NCI-H226 (cell line): ENCODE results near the gene SEMA3G.

Experiments
- DNase-seq: peaks from one replicate; pipeline ENCODE4 v3.0.0-alpha.2; 2015

Gene SEMA3G

DNA sequence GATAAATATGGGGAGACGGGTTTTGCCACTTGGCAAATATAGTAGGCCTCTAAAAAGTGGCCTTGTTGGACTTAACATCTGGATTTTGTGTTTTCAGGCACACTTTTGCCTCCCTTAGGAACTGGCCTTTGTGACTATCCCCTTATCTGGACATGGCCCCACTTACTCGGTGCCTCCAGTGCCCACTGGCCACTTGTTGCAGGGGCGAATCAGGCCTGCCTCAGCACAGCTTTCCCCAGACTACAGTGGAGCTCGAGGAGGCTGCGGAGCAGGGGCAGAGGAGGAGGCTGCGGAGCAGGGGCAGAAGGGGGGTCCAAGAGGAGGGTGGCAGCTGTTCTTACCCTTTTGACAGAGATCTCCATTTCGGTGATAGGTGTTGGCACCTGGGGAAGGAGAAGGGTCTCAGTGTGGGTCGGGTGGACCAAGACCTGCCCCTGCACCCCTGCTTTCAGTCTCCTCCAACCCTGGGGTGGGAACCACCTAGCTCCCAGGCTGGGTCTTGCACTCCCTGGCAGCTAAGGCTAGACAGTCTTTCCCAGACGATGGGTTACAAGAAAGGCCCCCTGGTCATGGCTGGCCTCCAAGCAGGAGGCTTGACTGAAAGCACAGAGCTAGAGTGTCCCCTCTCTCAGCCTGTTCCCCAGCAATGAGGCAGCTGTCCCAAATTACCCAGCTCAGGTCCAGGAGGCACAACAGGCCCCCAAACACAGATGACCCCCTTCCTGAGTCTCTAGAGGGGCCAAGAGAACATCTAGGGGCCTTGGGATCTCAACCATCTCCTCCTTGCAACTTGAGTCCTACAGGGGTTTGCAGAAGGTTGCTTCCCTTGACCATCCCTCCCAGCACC is 6.1 kb downstream of the SEMA3G start:
- no peak for DNase-seq

DNA sequence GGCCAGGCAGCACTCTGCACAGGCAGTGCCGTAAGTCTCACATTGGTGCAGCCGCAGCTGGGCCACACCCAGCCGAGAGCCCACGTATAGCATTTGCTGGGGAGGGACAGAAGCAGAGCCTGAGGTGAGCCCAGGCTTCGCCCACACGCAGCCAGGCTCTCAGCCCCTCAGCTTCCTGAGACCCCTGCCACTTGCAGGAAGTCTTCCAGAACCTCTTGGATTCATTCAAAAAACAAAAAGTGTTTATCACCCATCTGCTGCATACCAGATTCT is 6.9 kb downstream of the SEMA3G start:
- no peak for DNase-seq

GRCh38 chr3:52437326-52438103 is 7.4 kb downstream of the SEMA3G start:
- no peak for DNase-seq

- no peak for DNase-seq
Measured at GRCh38 chr3:52436500-52437149, 8.3 kb downstream of the SEMA3G start.

DNA sequence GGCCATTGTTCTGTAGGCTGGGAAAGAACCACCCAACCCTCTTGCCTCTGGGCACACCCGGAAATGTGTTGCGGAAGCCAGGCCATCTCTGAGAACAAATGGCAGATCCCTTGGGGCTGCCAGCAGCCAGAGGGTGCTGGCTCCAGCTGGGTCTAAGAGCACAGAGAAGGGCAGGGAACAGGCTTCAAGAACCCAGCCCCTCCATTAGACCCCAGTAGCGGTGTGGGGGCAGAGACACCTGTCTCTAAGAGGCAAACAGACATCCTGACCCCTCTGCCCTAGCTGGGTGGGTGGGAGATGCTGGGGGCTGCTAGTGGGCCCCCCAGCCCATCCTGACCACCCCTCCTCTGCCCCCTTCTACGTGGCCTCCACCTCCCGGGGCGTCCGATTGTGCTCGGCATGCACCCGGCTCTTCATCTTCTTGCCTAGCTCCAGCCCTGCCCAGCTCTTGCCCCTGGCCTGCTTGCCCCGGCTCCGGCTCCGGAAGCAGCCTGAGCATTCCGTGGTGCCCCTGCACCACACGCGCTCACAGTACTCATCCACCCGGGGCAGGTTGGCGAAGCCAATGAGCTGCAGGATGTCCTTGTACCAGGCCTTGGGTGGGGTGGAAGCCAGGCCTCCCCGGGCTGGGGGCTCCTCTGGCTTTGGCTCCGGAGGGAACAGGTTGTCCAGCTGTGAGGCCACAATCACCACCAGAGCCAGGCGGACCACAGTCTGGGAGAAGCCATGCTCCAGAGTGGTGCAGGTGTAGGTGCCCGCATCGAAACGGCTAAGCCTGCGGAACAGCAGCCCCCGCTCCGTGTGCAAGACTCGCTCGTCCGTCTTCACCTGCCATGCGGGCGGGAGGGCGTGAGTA is 9.4 kb downstream of the SEMA3G start:
- DNase-seq: no peak

DNA sequence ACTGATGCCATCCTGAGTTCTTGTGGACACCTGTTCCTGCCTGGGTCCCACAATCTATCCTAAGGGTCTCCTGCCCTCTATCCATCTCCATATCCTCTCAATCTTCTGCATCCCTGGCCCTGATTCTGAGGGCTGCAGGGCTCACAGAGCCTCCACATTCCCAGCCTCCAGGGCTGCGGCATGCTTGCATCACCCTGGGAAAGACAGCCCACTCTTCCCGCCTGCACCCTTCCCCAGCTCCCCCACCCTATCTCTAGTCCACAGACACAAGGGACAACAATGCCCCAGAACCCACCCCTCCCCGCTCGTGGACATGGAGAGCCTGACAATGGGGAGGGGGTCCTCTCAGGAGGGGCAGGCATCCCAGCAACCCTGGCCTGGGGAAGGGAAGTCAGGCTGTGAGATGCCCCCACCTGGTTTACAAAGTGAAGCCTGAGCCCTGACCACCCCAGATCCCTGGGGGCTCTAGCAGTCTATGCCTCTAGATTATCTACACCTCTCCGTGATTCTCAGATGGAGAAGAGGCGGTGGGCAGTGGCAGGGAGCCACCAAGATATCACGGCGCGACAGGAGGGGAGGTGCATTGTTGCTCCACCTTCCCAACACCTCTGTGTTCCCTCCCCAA is 10.3 kb downstream of the SEMA3G start:
- no peak for DNase-seq

- DNase-seq: no peak
Measured at GRCh38 chr3:52433996-52434479, 10.9 kb downstream of the SEMA3G start.

GRCh38 chr3:52433328-52433995 is 11.4 kb downstream of the SEMA3G start:
- no peak for DNase-seq

GRCh38 chr3:52432691-52433141 is 12.2 kb downstream of the SEMA3G start:
- no peak for DNase-seq

DNA sequence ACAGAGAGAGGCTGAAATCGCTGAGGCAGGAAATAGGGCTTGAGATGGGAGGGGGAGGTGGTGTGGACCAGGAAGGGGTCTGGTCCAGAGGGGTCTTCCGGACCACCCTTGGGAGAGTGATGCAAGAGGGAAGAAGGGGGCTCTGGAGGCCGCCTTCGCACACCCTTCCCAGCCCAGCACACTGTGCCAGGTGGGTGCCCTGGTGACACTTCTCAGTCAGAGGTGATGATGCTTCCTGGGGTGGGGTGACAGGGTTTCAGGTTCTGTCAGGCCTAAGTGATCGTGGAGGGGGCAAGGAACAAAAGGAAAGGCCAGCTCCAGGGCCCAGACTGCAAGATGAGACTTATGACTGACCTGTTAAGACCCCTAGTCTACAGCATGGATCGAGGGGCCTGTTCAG is 12.7 kb downstream of the SEMA3G start:
- DNase-seq: no peak

DNA sequence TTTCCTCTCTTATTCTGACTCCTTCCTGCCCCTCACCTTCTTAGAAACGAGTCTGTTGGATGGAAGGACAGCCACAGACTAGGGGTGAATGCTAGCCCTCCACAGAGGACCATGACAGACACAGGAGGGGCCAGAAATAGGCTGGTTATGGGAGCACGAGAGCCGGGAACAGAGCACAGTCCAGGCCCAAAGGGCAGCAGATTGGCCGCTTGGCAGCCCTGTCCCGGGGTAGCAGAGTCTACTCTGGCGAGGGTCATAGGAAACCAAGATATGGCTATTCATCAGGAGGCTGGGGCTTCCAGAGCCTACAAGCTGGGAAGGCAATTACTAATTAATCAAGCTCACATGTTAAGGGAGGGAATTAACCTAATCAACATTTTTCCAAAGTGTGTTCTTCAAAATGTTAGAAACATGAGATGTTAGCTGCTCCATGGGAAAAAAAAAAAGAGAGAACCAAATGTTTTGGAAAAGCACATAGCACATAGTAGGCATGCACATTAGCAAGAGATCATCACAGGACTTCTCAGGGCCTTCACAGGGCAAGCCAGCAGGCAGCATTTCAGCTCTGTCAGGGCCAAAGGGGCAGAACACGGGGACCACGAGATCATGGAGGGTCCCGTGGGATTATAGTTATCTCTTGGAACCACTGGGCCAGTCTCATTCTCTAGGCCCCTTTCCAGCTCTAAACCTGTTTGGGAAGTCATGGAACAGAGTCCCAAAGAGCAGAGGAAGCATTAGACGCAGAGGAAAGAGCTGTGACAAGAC is 13.3 kb downstream of the SEMA3G start:
- no peak for DNase-seq

GRCh38 chr3:52430416-52430810 is 14.5 kb downstream of the SEMA3G start:
- DNase-seq: no peak

DNA sequence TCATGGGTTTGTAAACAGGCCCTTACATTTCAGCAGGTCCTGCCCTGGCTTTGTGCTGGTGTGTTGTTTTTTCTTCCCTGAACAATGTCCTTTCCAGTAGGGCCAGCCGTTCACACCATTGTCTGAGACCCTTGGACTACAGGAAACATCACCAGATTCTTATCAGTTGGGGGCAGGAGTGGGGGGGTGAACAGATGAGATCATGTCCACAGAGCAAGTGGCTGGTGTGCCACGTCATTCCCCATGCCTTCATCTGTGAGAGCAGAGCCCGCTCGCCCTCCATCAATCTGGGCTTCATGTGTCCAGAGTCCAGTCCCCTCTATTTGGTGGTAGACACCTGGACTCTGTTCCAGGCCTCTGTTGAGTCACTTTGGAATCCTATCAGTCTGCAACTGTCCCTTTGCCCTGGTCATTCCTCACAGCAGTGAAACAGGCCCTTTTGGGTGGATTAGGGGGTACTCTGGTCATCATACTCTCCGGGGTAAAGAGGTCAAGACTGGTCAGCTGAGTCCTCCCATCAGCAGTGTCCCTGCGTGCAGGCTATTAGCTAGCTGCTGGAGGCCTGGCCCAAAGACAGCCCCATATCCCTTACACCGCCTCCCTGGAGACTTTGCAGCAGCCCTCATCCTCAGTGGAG is 15.0 kb downstream of the SEMA3G start:
- DNase-seq: no peak

DNA sequence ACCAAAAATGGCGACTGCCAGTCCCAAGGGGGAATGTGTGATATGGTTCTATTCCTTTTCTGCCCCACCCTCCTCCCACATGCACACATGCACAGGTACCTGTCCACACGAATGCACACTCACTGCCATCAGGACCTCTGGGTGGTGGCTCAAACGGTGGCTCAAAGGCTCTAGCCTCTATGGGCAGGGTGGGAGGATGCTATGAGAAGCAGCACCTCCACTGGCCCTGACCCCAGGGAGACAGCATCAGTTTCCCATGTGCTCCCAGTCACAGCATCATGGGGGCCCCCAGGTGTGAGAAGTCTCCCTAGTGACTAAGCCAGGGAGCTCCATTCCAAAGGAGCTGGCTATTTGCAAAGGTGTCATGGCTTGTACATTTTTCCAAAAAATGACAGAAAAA is 15.9 kb downstream of the SEMA3G start:
- DNase-seq: no peak

DNA sequence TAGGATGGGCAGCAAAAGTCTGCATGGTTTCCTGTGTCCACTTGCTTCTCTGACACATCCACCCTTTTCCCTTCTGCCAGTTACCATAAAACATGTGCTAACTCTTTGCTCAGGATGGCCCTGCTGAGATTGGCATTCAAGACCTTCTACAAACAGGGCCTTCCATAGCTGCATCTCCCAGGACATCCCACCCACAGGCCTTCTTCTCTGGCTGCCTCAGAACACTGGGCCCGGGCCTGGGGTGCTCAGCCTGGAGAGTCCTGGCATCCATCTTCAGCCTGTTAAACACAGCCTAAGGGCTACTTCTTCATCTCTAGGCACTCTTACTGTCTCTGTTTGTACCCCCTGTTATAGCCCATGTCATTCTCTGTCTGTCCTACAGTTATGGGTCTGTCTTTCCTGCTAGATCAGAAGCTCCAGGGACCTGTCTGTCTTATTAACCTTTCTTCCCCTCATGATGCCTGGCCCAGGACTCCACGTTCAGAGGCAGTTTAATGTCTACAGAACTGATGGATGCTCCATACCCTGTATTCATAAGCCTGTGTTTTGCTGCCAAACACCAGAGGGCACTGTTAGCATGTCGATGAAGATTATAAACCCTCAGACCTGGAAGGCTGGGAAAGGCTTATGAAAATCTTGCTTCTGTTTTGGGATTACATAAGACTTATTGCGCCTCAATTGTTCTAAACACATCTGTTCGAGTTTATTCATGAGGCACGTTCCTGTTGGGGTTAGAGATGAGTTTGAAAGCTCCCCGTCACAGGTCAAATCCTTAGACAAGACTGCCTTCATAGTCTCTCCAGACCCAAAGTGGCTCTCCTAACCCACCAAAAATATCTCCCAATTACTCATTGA is 16.5 kb downstream of the SEMA3G start:
- DNase-seq: no peak

- DNase-seq: no peak
Measured at GRCh38 chr3:52423173-52423572, 21.7 kb downstream of the SEMA3G start.

DNA sequence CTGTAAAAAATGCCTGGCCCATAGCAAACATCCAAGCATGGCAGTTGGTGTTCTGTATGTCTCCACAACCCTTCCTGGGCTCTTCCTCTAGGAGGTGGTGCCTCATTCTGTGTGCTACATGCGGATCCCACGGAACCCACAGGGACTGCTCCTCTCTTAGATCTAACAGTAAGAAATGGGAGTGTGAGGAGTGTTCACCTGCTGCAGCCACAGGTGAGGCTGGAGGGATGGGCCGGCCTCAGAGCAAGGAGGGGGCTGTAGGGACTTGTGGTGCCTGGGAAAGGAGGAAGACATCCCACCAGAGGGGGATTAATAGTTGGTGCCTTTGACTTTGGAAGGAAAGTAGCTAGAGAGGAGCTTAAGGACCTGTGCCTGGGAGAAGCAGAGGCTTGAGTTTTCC is 22.2 kb downstream of the SEMA3G start:
- no peak for DNase-seq

GRCh38 chr3:52420388-52420787 is 24.5 kb downstream of the SEMA3G start:
- no peak for DNase-seq

DNA sequence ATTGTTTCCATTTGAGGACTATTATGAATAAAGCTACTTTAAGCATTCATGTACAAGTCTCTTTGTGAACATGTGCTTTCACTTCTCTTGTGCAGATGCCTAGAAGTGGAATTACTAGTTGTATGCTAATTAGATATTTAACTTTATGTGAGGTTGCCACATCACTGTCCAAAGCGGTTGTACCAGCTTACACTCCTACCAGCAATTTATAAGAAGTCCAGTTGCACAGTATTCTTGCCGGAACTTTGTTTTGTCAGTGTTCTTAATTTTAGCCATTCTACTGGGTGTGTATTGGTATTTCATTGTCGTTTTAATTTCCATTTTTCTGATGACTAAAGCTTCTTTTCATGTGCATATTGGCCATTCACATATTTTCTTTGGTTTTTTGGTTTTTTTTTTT is 29.1 kb downstream of the SEMA3G start:
- no peak for DNase-seq
